Testis (tissue), 2 donors: ENCODE data around the gene QSOX2.

Experiments used
- CTCF ChIP-seq, 3 experiments: fragments of 450-650 bp in 2 of 3; fragments of 200-600 bp in 1 of 3; sonication (generic) in 1 of 3; IDR thresholded peaks; one replicate each; pipeline ENCODE4 v1.5.1; 2016 to 2019; ENCODE audit warnings: antibody characterized with exemption in 3 of 3, mild to moderate bottlenecking in 2 of 3, moderate library complexity in 1 of 3
- POLR2A ChIP-seq: fragments of 450-650 bp; IDR thresholded peaks from one replicate; pipeline ENCODE4 v1.6.1; 2017; ENCODE audit warnings: antibody characterized with exemption, mild to moderate bottlenecking, moderate library complexity

DNA sequence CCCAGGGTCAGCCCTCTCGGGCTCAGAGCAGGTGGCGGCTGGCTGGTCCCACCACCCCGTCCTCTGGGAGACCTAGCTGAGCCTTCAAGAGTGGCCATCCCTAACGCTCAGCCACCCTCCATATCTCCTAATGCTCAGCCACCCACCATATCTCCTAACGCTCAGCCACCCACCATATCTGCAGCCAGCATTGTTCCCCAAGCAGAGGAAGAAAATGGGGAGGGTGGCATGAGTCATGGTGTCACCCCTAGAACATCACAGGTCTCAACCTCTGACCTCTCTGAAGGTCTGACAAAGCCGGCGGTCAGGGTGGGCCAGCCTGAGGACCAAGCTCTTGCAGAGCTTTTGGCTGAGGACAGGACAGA, 55.4 kb downstream of the QSOX2 start:
- TF ChIP-seq CTCF (IDR thresholded peaks at IDR 0.05) (no peak), POLR2A (no peak)
